HepG2 (cell line): ENCODE measurements around the gene RTP5. TPM values are rescaled to one million over a fixed set of nuclear protein-coding genes. Genes with fewer than 3 reads are reported as not detected.

Experiments used
- ATAC-seq: fragments of 200-7000 bp; cut with Tn5 transposase; 3 replicates; pipeline ENCODE4 v1.9.1; 2020; ENCODE audit warnings: mild to moderate bottlenecking, moderate library complexity
- BruUV-seq: library from RNA; stranded (reverse); fragments of 400-500 nt; replicated peaks from 2 replicates; lab custom pipeline; 2021; lab: Mats Ljungman, UMichigan
- CTCF ChIA-PET: fragments of 300-600 bp; formaldehyde crosslinking; extraction: SDS; loops from one replicate; lab custom pipeline; 2021; ENCODE audit warnings: low total read pairs, inconsistent platforms, low intra/inter-chr PET ratio; lab: Yijun Ruan, JAX
- POLR2A ChIA-PET: fragments of 350-600 bp; sonication (Branson Sonifier 250); formaldehyde crosslinking; loops from one replicate; lab custom pipeline; 2020; ENCODE audit warnings: antibody characterized with exemption, inconsistent platforms; lab: Yijun Ruan, JAX
- DNase-seq: peaks from one replicate; pipeline ENCODE4 v3.0.0-alpha.2; 2015; ENCODE audit warnings: low spot score
- FAIRE-seq: peaks from 3 replicates; lab custom pipeline; 2011; peaks lifted over from hg19 to GRCh38; lab: Jason Lieb, UNC
- H2AFZ ChIP-seq: one replicate; pipeline ENCODE4 v1.6.1; 2011; ENCODE audit warnings: low read length, inconsistent platforms
- H3K27ac ChIP-seq: fragments of 300-600 bp; 3 replicates; pipeline ENCODE4 v1.8.0; 2011; ENCODE audit warnings: mixed run types, mild to moderate bottlenecking, mixed read lengths, low read length, inconsistent platforms; ENCODE audit not compliant: insufficient read depth; ENCODE audit errors: extremely low read length
- H3K27me3 ChIP-seq, 2 experiments: fragments of 200-600 bp in 1 of 2; 2 replicates in 1 of 2; 3 replicates in 1 of 2; pipeline versions ENCODE4 v1.6.0 to v1.8.0; 2011; ENCODE audit warnings: low read length in 2 of 2, mild to moderate bottlenecking in 2 of 2, moderate library complexity in 2 of 2, inconsistent platforms in 1 of 2; ENCODE audit not compliant: insufficient read depth in 2 of 2, control insufficient read depth in 1 of 2
- H3K36me3 ChIP-seq, 2 experiments: fragments of 200-600 bp in 1 of 2; replicated peaks in 1 of 2; 2 replicates in 1 of 2; 3 replicates in 1 of 2; pipeline versions ENCODE4 v1.5.1 to v1.8.0; 2011; ENCODE audit warnings: low read length in 2 of 2, inconsistent platforms in 1 of 2; ENCODE audit not compliant: insufficient read depth in 2 of 2, control insufficient read depth in 1 of 2
- H3K4me1 ChIP-seq: 2 replicates; pipeline ENCODE4 v1.5.1; 2012; ENCODE audit warnings: low read length, inconsistent platforms; ENCODE audit not compliant: insufficient read depth
- H3K4me2 ChIP-seq: 2 replicates; pipeline ENCODE4 v1.6.0; 2011; ENCODE audit warnings: low read depth, low read length, inconsistent platforms
- H3K4me3 ChIP-seq, 3 experiments: fragments of 200-600 bp in 1 of 3; sonication (generic), shearing (Covaris generic) in 1 of 3; replicated peaks in 1 of 3; 2 replicates each; pipeline ENCODE4 v1.5.1; 2011 to 2016; ENCODE audit warnings: low read length in 3 of 3, inconsistent platforms in 2 of 3, low read depth in 2 of 3, mild to moderate bottlenecking in 2 of 3, control low read depth in 1 of 3, mixed read lengths in 1 of 3; ENCODE audit not compliant: insufficient read depth in 1 of 3
- H3K79me2 ChIP-seq: one replicate; pipeline ENCODE4 v1.6.1; 2011; ENCODE audit warnings: low read length, inconsistent platforms; ENCODE audit not compliant: insufficient read depth
- H3K9ac ChIP-seq: 2 replicates; pipeline ENCODE4 v1.6.0; 2011; ENCODE audit warnings: mild to moderate bottlenecking, low read depth, low read length, inconsistent platforms; ENCODE audit not compliant: insufficient read depth
- H3K9me3 ChIP-seq: 2 replicates; pipeline ENCODE4 v1.5.1; 2012; ENCODE audit warnings: mild to moderate bottlenecking, low read length
- H4K20me1 ChIP-seq: 2 replicates; pipeline ENCODE4 v1.6.0; 2011; ENCODE audit warnings: inconsistent platforms, mild to moderate bottlenecking, low read length, moderate library complexity; ENCODE audit not compliant: insufficient read depth
- GZF1 ChIP-seq: sonication (generic); formaldehyde crosslinking; IDR thresholded peaks from 2 replicates; pipeline ENCODE4 v1.5.1; 2020; ENCODE audit warnings: mild to moderate bottlenecking, missing genetic modification reagents
- KMT2B ChIP-seq: IDR thresholded peaks from 2 replicates; pipeline ENCODE4 v1.6.1; 2016; ENCODE audit warnings: missing genetic modification reagents, missing compliant biosample characterization
- MED8 ChIP-seq: sonication (generic); formaldehyde crosslinking; IDR thresholded peaks from 2 replicates; pipeline ENCODE4 v1.8.1; 2023; ENCODE audit warnings: mild to moderate bottlenecking, missing genetic modification reagents; ENCODE audit not compliant: insufficient replicate concordance
- POGZ ChIP-seq: sonication (generic); formaldehyde crosslinking; IDR thresholded peaks from 2 replicates; pipeline ENCODE4 v1.4.0; 2020; ENCODE audit warnings: mild to moderate bottlenecking, missing genetic modification reagents
- RFX3 ChIP-seq: IDR thresholded peaks from 2 replicates; pipeline ENCODE4 v1.6.1; 2016; ENCODE audit warnings: missing biosample characterization, missing genetic modification reagents
- SATB2 ChIP-seq: sonication (generic); formaldehyde crosslinking; IDR thresholded peaks from 2 replicates; pipeline ENCODE4 v1.5.0; 2020; ENCODE audit warnings: missing genetic modification reagents
- ZBTB26 ChIP-seq: IDR thresholded peaks from 2 replicates; pipeline ENCODE4 v1.6.1; 2016; ENCODE audit warnings: missing compliant biosample characterization, missing genetic modification reagents, borderline replicate concordance
- ZNF235 ChIP-seq: sonication (generic); formaldehyde crosslinking; IDR thresholded peaks from 2 replicates; pipeline ENCODE4 v1.8.1; 2023; ENCODE audit warnings: mild to moderate bottlenecking, missing genetic modification reagents, borderline replicate concordance
- ZNF276 ChIP-seq: sonication (generic); formaldehyde crosslinking; IDR thresholded peaks from 2 replicates; pipeline ENCODE4 v1.4.0; 2020; ENCODE audit warnings: mild to moderate bottlenecking, low read depth, missing genetic modification reagents
- ZNF318 ChIP-seq: sonication (generic); formaldehyde crosslinking; IDR thresholded peaks from 2 replicates; pipeline ENCODE4 v1.4.0; 2020; ENCODE audit warnings: mild to moderate bottlenecking, missing genetic modification reagents
- WGBS: methylation state at CpG from one replicate; pipeline ENCODE4 v1.1.6; 2017; ENCODE audit warnings: low lambda C conversion rate; 5-methylcytosine and 5-hydroxymethylcytosine counted together
- in situ Hi-C: cut with HindIII; loops from 2 replicates; pipeline ENCODE4 v1.10.0; 2017; ENCODE audit warnings: low pct_unique_long_range_greater_than_20kb; ENCODE audit not compliant: extremely low pct_ligation_motif_present
- intact Hi-C: fragments of 100-400 bp; cut with micrococcal nuclease; formaldehyde crosslinking; loops from one replicate; pipeline ENCODE4 v1.10.0; 2022; ENCODE audit not compliant: unreplicated experiment
- polyA plus RNA-seq, 8 experiments: library from polyadenylated mRNA; depleted of rRNA in 3 of 8; stranded (reverse) in 7 of 8; unstranded in 1 of 8; fragments of >200 nt; fragmentation: Illumina TruSeq in 4 of 8; extraction: Trizol in 4 of 8; gene quantifications; 2 replicates each; pipeline versions ENCODE4 v1.2.1 to v1.2.3, GENCODE V29; 2011 to 2016; ENCODE audit warnings: low read depth in 4 of 8, missing spikeins in 1 of 8, mixed read lengths in 1 of 8; ENCODE audit not compliant: insufficient read depth in 1 of 8
- total RNA-seq, 5 experiments: library from RNA; depleted of rRNA; stranded (reverse); fragments of >200 nt; fragmentation: Illumina TruSeq; extraction: Trizol; gene quantifications; 2 replicates each; pipeline ENCODE4 v1.2.3, GENCODE V29; 2016; ENCODE audit warnings: low read depth in 1 of 5

RTP5 gene
- total and polyA plus RNA-seq, 2 of the 13 experiments (the other 11 are each of a cell fraction or from before 2014, with no cell fraction given), result not detected

- in situ Hi-C loops (no loop called here), intact Hi-C loops (no loop called here)
- FAIRE-seq (no peak), DNase-seq (no peak), ATAC-seq (no peak)
- 0 out of 2 replicates have a peak, but pooled peaks cover 5% of the 10 kb centered on the region for H4K20me1 ChIP-seq
- no peak overlapping the region for H3K4me2 ChIP-seq
- H3K27ac ChIP-seq, result no peak overlapping the region
- 49% methylated on average over 16 of the region's 19 CpGs for WGBS
- ChIA-PET POLR2A (interaction anchor here (1.4 to 1.5 kb wide), 2 partner anchors 90 to 166 kb away, joined by 3 read pairs; partner anchors contain the start of gene ING5), CTCF (no interaction called here)
- no peaks in the 10 kb centered on the region for H3K36me3 ChIP-seq
- no peak overlapping the region for H2AFZ ChIP-seq
- H3K9me3 ChIP-seq, result no peaks in the 10 kb centered on the region
- H3K27me3 ChIP-seq, result peaks cover 13 to 72% of the 10 kb centered on the region in 2 experiments; a peak in 4 of 5 replicates
- H3K9ac ChIP-seq, result no peak overlapping the region
- no TSS peak for BruUV-seq
- no peak overlapping the region for H3K4me3 ChIP-seq
- H3K79me2 ChIP-seq, result no peaks in the 10 kb centered on the region
- no peaks in the 10 kb centered on the region for H3K4me1 ChIP-seq
- TF ChIP-seq ZBTB26 (CRISPR knock-in tag) (no peak), ZNF318 (CRISPR knock-in tag) (no peak), GZF1 (CRISPR knock-in tag) (no peak), SATB2 (CRISPR knock-in tag) (no peak), KMT2B (CRISPR knock-in tag) (no peak), RFX3 (CRISPR knock-in tag) (no peak), MED8 (CRISPR knock-in tag) (no peak), POGZ (no peak), ZNF235 (CRISPR knock-in tag) (no peak), ZNF276 (CRISPR knock-in tag) (no peak)
Observed at GRCh38 chr2:241867776-241868420, 1.6 kb upstream of the RTP5 start.
